HEK293 (cell line): ENCODE data around the gene ISYNA1.

Experiments used
- GLIS1 ChIP-seq: fragments of 450-650 bp; formaldehyde crosslinking; IDR thresholded peaks from 2 replicates; pipeline ENCODE4 v1.5.1; 2016; ENCODE audit warnings: missing biosample characterization, missing genetic modification characterization
- TF ChIP-seq, protein P1 (sequence below): fragments of 450-650 bp; formaldehyde crosslinking; IDR thresholded peaks from 2 replicates; pipeline ENCODE4 v1.5.1; 2016; ENCODE audit warnings: missing biosample characterization, missing genetic modification characterization
- TF ChIP-seq, protein P2 (sequence below): fragments of 450-650 bp; formaldehyde crosslinking; IDR thresholded peaks from 2 replicates; pipeline ENCODE4 v1.5.1; 2016; ENCODE audit warnings: missing biosample characterization, missing genetic modification characterization

DNA sequence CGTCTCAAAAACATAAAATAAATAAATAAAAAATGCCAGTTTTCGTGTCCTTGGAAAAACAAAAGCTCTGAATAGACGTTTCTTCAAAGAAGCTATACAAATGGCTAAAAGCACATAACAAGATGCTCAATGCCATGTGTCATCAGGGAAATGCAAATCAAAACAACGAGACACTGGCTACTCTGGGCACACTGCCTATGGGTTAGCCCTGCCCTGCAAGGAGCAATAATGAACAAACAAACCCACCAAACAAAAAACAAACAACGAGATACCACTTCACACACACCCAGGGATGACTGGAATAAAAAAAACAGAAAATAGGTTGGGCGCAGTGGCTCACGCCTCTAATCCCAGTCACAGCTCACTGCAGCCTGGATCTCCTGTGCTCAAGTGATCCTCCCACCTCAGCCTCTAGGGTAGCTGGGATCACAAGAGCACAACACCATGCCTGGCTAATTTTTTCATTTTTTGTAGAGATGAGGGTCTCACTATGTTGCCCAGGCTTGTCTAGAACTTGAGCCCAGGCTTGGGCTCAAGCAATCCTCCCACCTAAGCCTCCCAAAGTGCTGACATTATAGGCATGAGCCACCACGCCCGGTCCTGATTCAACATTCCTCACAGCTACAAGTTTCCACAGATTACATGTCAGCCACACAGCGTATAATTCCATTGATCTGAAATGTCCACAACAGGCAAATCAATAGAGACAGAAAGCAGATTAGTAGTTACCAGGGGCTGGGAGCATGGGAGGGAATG is 15.5 kb upstream of the ISYNA1 start:
- TF ChIP-seq, protein P1, sequence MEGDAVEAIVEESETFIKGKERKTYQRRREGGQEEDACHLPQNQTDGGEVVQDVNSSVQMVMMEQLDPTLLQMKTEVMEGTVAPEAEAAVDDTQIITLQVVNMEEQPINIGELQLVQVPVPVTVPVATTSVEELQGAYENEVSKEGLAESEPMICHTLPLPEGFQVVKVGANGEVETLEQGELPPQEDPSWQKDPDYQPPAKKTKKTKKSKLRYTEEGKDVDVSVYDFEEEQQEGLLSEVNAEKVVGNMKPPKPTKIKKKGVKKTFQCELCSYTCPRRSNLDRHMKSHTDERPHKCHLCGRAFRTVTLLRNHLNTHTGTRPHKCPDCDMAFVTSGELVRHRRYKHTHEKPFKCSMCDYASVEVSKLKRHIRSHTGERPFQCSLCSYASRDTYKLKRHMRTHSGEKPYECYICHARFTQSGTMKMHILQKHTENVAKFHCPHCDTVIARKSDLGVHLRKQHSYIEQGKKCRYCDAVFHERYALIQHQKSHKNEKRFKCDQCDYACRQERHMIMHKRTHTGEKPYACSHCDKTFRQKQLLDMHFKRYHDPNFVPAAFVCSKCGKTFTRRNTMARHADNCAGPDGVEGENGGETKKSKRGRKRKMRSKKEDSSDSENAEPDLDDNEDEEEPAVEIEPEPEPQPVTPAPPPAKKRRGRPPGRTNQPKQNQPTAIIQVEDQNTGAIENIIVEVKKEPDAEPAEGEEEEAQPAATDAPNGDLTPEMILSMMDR (tag by site-specific recombination): no peak
- TF ChIP-seq GLIS1 (tag by site-specific recombination): no peak
- TF ChIP-seq, protein P2, sequence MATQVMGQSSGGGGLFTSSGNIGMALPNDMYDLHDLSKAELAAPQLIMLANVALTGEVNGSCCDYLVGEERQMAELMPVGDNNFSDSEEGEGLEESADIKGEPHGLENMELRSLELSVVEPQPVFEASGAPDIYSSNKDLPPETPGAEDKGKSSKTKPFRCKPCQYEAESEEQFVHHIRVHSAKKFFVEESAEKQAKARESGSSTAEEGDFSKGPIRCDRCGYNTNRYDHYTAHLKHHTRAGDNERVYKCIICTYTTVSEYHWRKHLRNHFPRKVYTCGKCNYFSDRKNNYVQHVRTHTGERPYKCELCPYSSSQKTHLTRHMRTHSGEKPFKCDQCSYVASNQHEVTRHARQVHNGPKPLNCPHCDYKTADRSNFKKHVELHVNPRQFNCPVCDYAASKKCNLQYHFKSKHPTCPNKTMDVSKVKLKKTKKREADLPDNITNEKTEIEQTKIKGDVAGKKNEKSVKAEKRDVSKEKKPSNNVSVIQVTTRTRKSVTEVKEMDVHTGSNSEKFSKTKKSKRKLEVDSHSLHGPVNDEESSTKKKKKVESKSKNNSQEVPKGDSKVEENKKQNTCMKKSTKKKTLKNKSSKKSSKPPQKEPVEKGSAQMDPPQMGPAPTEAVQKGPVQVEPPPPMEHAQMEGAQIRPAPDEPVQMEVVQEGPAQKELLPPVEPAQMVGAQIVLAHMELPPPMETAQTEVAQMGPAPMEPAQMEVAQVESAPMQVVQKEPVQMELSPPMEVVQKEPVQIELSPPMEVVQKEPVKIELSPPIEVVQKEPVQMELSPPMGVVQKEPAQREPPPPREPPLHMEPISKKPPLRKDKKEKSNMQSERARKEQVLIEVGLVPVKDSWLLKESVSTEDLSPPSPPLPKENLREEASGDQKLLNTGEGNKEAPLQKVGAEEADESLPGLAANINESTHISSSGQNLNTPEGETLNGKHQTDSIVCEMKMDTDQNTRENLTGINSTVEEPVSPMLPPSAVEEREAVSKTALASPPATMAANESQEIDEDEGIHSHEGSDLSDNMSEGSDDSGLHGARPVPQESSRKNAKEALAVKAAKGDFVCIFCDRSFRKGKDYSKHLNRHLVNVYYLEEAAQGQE (tag by site-specific recombination): no peak
